GM12801 (cell line): ENCODE measurements around the gene TMEM205.

Experiments used
- TF ChIP-seq, protein P1 (sequence below): IDR thresholded peaks from one replicate; pipeline ENCODE4 v1.5.1; 2011; ENCODE audit warnings: control low read depth; ENCODE audit not compliant: insufficient read length; ENCODE audit errors: extremely low read depth

TMEM205 gene

DNA sequence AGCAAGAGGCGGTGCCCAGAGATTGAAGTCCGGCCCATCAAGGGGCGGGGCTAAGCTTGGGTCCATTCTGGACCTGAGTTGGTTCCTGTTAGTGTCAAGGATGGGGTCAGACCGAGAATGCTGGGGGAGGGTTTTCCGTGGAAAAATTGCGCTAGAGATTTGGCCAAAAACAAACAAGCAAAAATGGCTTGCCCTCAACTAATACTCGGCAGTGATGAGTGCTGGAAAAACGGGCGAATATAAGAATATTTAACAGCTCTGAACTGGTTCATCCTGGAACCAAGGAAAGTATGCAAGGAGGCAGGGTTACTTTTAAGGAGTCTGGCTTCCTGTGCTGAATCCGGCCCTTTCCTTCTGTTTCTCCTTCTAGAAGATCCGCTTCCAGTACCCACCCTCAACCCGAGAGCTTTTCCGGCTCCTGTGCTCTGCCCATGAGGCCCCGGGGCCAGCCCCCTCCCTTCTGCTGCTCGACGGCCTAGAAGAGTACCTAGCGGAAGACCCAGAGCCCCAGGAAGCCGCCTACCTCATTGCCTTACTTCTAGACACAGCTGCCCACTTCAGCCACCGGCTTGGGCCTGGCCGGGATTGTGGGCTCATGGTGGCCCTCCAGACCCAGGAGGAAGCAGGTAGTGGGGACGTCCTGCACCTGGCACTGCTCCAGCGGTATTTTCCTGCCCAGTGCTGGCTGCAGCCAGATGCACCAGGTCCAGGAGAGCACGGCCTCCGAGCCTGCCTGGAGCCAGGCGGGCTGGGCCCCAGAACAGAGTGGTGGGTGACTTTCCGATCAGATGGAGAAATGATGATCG lies 29.3 kb upstream of the TMEM205 start:
- TF ChIP-seq, protein P1, sequence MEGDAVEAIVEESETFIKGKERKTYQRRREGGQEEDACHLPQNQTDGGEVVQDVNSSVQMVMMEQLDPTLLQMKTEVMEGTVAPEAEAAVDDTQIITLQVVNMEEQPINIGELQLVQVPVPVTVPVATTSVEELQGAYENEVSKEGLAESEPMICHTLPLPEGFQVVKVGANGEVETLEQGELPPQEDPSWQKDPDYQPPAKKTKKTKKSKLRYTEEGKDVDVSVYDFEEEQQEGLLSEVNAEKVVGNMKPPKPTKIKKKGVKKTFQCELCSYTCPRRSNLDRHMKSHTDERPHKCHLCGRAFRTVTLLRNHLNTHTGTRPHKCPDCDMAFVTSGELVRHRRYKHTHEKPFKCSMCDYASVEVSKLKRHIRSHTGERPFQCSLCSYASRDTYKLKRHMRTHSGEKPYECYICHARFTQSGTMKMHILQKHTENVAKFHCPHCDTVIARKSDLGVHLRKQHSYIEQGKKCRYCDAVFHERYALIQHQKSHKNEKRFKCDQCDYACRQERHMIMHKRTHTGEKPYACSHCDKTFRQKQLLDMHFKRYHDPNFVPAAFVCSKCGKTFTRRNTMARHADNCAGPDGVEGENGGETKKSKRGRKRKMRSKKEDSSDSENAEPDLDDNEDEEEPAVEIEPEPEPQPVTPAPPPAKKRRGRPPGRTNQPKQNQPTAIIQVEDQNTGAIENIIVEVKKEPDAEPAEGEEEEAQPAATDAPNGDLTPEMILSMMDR = no peak

DNA sequence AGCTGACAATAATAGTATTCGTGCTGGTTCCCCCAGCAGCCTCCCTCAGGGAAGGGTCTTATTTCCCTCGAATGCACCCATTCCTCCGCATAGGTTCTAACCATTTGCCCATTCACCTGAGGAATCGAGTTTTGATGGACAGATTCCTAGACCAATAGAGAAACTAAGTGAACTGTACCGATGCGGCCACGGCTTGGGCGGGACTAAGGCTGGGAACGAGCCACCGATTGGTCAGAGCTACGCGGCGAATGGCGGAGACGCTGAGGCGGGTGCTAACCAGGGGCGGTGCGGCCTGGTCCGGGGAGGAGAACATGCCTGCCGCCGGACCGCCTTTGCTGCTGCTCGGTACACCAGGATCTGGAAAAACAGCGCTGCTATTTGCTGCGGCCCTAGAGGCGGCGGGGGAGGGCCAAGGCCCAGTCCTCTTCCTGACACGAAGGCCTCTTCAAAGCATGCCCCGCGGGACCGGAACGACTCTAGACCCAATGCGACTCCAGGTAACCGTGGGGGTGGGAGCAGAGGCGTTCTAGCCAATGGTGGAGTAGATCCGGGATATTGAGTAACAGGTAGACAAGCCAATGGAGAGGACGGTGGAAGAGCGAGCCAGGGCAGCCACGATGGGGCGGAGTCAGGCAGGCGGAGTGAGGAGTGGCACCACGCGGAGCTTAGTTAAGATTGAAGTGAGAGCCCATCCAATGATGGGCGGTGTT lies 28.5 kb upstream of the TMEM205 start, which contains the start of gene SWSAP1:
TSS of gene SWSAP1 (plus strand) at position 234 of the 710 bp plus-strand sequence. CDS start at position 249, 15 bp downstream.
- TF ChIP-seq, protein P1 = no peak

DNA sequence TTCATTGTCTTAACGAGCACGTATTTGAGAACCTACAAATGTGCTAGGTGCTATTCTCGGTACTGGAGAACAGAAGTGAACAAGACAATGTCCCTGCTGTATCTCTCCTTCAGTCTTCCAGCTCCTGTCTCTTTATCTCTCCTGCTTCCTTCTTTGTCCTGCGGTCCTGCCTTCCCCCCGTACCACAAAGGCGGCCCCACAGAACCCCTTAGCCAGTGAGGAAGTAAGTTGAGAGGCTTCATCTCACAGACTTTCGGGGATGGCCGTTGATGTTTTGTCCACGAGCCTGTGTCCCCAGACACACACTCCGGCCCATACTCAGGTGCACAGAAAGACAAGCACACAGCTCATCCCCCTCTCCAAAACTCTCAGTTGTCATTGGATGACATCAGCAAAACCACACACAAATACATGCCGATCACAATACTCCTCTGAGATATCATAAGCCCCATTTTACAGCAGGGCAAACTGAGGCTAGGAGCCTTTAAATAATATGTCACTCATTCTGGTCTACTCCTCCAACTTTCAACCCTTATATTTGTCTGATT lies 27.9 kb upstream of the TMEM205 start:
- TF ChIP-seq, protein P1 = no peak

DNA sequence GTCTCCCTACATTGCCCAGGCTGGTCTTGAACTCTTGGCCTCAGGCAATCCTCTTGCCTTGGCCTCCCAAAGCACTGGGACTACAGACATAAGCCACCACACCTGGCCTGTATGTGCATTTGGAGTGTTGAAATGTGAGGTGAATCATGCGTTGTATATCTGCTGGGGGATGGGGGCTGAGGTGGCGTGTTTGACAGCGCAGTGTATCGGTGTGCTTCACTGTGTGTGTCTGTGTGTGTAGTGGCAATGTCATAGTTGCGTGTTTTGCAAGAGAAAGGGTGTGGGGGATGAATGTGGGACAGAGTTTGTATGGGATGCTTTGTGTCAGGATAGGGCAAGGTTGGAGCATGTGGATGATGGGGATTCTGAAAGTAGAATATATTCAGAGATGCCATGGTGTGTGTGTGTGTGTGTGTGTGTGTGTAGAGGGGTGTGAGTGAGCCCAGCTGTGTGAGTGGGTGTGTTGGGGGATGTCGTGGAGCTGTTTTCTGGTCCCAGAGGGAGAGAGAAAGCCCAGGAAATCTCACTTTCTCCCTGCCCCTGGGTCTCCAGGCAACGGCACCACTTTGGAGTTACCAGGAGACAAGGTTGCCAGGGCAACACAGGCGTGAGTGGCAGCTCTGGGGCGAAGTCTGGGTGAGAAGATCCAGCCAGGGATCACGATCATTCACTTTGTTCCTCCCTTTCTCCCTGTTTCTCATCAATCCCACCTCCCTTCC lies 27.3 kb upstream of the TMEM205 start:
- TF ChIP-seq, protein P1 = no peak

DNA sequence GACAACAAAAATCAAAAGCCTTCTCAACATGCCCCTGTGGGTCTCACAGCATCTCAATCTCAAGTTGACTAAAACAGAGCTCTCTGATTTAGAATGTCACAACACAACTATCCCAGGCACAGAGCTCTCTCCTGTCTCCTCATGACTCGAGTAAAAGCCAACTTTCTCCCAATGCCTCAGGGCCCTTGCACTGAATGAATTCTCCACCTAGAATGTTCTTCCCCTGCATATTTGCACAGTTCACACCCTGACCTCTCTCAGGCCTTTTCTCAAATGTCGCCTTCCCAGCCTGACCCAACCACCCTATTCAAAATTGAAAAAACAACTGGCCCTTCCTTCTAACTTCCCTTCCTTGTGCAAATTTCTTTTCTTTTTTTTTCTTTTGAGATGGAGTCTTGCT lies 24.7 kb upstream of the TMEM205 start:
- TF ChIP-seq, protein P1 = no peak

DNA sequence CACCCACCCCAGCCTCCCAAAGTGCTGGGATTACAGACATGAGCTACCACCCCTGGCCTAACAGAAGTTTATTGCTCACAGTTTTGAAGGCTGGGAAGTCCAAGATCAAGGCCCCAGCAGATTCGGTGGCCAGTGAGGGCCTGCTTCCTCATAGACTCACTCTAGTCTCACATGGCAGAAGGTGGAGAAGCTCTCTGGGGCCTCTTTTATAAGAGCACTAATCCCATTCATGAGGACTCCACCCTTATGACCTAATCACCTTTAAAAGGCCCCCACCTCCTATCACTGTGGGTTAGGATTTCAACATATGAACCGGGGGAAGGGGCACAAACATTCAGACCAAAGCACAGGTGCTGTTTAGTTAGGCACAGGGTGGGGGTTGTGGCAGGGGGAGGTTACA lies 21.5 kb upstream of the TMEM205 start:
- TF ChIP-seq, protein P1 = no peak
